ENCODE results near the gene EXOC6B. TPM values are rescaled to one million over a fixed set of nuclear protein-coding genes. Genes with fewer than 3 reads are reported as not detected.

EXOC6B gene
- total and polyA plus RNA-seq, 2 of the 8 experiments (the other 6 are each of a cell fraction or from before 2014, with no cell fraction given) = 13.5 to 33.0 TPM

DNA sequence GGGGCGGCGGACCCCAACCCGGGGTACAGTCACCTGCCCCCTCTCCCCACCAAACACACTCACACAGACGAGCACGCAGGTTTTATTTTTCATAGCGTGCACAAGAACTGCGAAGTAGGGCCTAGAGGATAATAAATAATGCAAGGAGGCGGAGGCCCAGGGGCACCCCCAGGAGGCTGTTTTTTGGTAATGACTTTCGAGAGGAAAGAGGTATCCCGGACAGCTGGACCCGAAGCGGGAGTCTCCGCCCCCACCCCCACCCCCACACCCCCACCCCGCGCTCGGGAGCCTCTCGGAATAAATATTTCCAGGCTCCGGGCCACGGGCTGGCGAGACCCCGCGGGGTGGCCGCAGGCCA is 681.6 kb downstream of the EXOC6B start (continued):
- TF ChIP-seq, protein P1, sequence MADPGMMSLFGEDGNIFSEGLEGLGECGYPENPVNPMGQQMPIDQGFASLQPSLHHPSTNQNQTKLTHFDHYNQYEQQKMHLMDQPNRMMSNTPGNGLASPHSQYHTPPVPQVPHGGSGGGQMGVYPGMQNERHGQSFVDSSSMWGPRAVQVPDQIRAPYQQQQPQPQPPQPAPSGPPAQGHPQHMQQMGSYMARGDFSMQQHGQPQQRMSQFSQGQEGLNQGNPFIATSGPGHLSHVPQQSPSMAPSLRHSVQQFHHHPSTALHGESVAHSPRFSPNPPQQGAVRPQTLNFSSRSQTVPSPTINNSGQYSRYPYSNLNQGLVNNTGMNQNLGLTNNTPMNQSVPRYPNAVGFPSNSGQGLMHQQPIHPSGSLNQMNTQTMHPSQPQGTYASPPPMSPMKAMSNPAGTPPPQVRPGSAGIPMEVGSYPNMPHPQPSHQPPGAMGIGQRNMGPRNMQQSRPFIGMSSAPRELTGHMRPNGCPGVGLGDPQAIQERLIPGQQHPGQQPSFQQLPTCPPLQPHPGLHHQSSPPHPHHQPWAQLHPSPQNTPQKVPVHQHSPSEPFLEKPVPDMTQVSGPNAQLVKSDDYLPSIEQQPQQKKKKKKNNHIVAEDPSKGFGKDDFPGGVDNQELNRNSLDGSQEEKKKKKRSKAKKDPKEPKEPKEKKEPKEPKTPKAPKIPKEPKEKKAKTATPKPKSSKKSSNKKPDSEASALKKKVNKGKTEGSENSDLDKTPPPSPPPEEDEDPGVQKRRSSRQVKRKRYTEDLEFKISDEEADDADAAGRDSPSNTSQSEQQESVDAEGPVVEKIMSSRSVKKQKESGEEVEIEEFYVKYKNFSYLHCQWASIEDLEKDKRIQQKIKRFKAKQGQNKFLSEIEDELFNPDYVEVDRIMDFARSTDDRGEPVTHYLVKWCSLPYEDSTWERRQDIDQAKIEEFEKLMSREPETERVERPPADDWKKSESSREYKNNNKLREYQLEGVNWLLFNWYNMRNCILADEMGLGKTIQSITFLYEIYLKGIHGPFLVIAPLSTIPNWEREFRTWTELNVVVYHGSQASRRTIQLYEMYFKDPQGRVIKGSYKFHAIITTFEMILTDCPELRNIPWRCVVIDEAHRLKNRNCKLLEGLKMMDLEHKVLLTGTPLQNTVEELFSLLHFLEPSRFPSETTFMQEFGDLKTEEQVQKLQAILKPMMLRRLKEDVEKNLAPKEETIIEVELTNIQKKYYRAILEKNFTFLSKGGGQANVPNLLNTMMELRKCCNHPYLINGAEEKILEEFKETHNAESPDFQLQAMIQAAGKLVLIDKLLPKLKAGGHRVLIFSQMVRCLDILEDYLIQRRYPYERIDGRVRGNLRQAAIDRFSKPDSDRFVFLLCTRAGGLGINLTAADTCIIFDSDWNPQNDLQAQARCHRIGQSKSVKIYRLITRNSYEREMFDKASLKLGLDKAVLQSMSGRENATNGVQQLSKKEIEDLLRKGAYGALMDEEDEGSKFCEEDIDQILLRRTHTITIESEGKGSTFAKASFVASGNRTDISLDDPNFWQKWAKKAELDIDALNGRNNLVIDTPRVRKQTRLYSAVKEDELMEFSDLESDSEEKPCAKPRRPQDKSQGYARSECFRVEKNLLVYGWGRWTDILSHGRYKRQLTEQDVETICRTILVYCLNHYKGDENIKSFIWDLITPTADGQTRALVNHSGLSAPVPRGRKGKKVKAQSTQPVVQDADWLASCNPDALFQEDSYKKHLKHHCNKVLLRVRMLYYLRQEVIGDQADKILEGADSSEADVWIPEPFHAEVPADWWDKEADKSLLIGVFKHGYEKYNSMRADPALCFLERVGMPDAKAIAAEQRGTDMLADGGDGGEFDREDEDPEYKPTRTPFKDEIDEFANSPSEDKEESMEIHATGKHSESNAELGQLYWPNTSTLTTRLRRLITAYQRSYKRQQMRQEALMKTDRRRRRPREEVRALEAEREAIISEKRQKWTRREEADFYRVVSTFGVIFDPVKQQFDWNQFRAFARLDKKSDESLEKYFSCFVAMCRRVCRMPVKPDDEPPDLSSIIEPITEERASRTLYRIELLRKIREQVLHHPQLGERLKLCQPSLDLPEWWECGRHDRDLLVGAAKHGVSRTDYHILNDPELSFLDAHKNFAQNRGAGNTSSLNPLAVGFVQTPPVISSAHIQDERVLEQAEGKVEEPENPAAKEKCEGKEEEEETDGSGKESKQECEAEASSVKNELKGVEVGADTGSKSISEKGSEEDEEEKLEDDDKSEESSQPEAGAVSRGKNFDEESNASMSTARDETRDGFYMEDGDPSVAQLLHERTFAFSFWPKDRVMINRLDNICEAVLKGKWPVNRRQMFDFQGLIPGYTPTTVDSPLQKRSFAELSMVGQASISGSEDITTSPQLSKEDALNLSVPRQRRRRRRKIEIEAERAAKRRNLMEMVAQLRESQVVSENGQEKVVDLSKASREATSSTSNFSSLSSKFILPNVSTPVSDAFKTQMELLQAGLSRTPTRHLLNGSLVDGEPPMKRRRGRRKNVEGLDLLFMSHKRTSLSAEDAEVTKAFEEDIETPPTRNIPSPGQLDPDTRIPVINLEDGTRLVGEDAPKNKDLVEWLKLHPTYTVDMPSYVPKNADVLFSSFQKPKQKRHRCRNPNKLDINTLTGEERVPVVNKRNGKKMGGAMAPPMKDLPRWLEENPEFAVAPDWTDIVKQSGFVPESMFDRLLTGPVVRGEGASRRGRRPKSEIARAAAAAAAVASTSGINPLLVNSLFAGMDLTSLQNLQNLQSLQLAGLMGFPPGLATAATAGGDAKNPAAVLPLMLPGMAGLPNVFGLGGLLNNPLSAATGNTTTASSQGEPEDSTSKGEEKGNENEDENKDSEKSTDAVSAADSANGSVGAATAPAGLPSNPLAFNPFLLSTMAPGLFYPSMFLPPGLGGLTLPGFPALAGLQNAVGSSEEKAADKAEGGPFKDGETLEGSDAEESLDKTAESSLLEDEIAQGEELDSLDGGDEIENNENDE (IDR thresholded peaks at IDR 0.05; ENCODE audit: insufficient replicate concordance, low read length) = no peak
